DND-41 (cell line): ENCODE data around the gene SEC24A.

Source experiments
- ATAC-seq: fragments of 200-7000 bp; cut with Tn5 transposase; 3 replicates; pipeline ENCODE4 v1.9.1; 2021; ENCODE audit warnings: low read depth; ENCODE audit not compliant: insufficient read depth
- DNase-seq: peaks from one replicate; pipeline ENCODE4 v3.0.0-alpha.2; 2020
- H2AFZ ChIP-seq: 2 replicates; pipeline ENCODE4 v1.6.0; 2012; ENCODE audit warnings: low read depth, low read length
- H3K27ac ChIP-seq: 2 replicates; pipeline ENCODE4 v1.5.1; 2012; ENCODE audit warnings: low read length, inconsistent platforms
- H3K27me3 ChIP-seq: fragments of 200-600 bp; sonication (generic); 2 replicates; pipeline ENCODE4 v1.6.0; 2012; ENCODE audit warnings: low read length, mild to moderate bottlenecking, inconsistent platforms; ENCODE audit not compliant: insufficient read depth, poor library complexity
- H3K36me3 ChIP-seq: 2 replicates; pipeline ENCODE4 v1.5.1; 2012; ENCODE audit warnings: low read length, inconsistent platforms; ENCODE audit not compliant: insufficient read depth
- H3K4me1 ChIP-seq: 2 replicates; pipeline ENCODE4 v1.5.1; 2012; ENCODE audit warnings: mild to moderate bottlenecking, low read length; ENCODE audit not compliant: insufficient read depth
- H3K4me2 ChIP-seq: 2 replicates; pipeline ENCODE4 v1.6.0; 2012; ENCODE audit warnings: mild to moderate bottlenecking, moderate library complexity, low read length, inconsistent platforms; ENCODE audit not compliant: insufficient read depth
- H3K4me3 ChIP-seq, 2 experiments: fragments of 200-600 bp in 1 of 2; shearing (Covaris generic) in 1 of 2; 2 replicates each; pipeline ENCODE4 v1.5.1; 2012 to 2016; ENCODE audit warnings: inconsistent platforms in 2 of 2, low read length in 2 of 2, mild to moderate bottlenecking in 2 of 2, low read depth in 1 of 2, moderate library complexity in 1 of 2
- H3K79me2 ChIP-seq: 2 replicates; pipeline ENCODE4 v1.6.0; 2012; ENCODE audit warnings: low read length, inconsistent platforms; ENCODE audit not compliant: insufficient read depth
- H3K9ac ChIP-seq: 2 replicates; pipeline ENCODE4 v1.6.0; 2012; ENCODE audit warnings: low read depth, mild to moderate bottlenecking, inconsistent platforms, low read length, moderate library complexity
- H3K9me3 ChIP-seq: 2 replicates; pipeline ENCODE4 v1.5.1; 2012; ENCODE audit warnings: low read length, moderate library complexity, mild to moderate bottlenecking, inconsistent platforms; ENCODE audit not compliant: insufficient read depth, severe bottlenecking
- H4K20me1 ChIP-seq: 2 replicates; pipeline ENCODE4 v1.6.0; 2012; ENCODE audit warnings: low read length; ENCODE audit not compliant: insufficient read depth
- EZH2 ChIP-seq: IDR thresholded peaks from 3 replicates; pipeline ENCODE4 v1.6.1; 2012; ENCODE audit warnings: borderline replicate concordance, low read depth, mild to moderate bottlenecking, moderate library complexity, low read length, inconsistent platforms; ENCODE audit not compliant: severe bottlenecking
- TF ChIP-seq, protein P1 (sequence below): IDR thresholded peaks from 2 replicates; pipeline ENCODE4 v1.5.1; 2012; ENCODE audit warnings: borderline replicate concordance, low read length, moderate library complexity, mild to moderate bottlenecking; ENCODE audit not compliant: poor library complexity, severe bottlenecking; ENCODE audit errors: extremely low read depth

Gene SEC24A

DNA sequence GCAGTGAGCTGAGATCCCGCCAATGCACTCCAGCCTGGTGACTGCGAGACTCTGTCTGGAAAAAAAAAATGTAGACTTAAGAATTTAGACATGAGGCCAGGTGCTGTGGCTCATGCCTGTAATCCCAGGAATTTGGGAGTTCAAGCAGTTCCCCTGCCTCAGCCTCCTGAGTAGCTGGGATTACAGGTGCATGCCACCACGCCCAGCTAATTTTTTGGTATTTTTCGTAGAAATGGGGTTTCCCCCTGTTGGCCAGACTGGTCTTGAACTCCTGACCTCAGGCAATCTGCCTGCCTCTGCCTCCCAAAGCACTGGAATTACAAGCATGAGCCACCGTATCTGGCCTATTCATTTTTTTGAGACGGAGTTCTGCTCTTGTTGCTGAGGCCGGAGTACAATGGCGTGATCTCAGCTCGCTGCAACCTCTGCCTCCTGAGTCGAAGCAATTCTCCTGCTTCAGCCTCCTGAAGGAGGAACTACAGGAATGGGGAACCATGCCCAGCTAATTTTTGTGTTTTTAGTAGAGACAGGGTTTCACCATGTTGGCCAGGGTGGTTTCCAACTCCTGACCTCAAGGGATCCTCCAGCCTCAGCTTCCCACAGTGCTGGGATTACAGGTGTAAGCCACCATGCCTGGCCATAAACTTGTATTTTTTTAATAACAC lies 124.0 kb downstream of the SEC24A start:
- Histone ChIP-seq H3K9ac (no peak overlapping the region), H3K4me2 (no peak overlapping the region), H3K36me3 (peaks cover 91% of the 10 kb centered on the region), H3K27me3 (no peaks in the 10 kb centered on the region), H3K9me3 (no peaks in the 10 kb centered on the region), H4K20me1 (no peaks in the 10 kb centered on the region; the same call in 1 of the 2 replicates), H3K4me3 (no peak overlapping the region), H2AFZ (no peak overlapping the region), H3K27ac (no peak overlapping the region), H3K4me1 (no peaks in the 10 kb centered on the region), H3K79me2 (0 out of 2 replicates have a peak, but pooled peaks cover 2% of the 10 kb centered on the region)
- DNase-seq (no peak), ATAC-seq (no peak)
- TF ChIP-seq EZH2: no peak
- TF ChIP-seq, protein P1, sequence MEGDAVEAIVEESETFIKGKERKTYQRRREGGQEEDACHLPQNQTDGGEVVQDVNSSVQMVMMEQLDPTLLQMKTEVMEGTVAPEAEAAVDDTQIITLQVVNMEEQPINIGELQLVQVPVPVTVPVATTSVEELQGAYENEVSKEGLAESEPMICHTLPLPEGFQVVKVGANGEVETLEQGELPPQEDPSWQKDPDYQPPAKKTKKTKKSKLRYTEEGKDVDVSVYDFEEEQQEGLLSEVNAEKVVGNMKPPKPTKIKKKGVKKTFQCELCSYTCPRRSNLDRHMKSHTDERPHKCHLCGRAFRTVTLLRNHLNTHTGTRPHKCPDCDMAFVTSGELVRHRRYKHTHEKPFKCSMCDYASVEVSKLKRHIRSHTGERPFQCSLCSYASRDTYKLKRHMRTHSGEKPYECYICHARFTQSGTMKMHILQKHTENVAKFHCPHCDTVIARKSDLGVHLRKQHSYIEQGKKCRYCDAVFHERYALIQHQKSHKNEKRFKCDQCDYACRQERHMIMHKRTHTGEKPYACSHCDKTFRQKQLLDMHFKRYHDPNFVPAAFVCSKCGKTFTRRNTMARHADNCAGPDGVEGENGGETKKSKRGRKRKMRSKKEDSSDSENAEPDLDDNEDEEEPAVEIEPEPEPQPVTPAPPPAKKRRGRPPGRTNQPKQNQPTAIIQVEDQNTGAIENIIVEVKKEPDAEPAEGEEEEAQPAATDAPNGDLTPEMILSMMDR: no peak

DNA sequence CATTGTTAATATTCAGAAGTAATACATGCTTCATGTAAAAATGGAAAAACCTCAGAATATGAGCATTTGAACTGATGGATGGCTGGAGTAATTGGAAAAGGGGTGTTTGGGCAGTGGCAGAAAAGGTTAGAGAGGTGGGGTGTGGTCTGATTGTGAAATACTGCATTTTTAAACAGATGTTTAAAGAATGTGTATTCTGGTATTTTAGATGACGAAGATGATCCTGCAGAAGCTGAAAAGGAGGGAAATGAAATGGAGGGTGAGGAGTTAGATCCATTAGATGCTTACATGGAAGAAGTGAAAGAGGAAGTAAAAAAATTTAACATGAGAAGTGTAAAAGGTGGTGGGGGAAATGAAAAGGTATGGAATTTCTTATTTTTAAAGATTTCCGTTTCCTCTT lies 128.8 kb downstream of the SEC24A start:
- Histone ChIP-seq H3K9ac (no peak overlapping the region), H3K36me3 (peaks cover 87% of the 10 kb centered on the region), H3K79me2 (no peaks in the 10 kb centered on the region), H3K27ac (no peak overlapping the region), H2AFZ (no peak overlapping the region), H3K4me2 (no peak overlapping the region), H3K4me3 (no peak overlapping the region), H4K20me1 (no peaks in the 10 kb centered on the region; the same call in 1 of the 2 replicates), H3K9me3 (no peaks in the 10 kb centered on the region), H3K4me1 (no peaks in the 10 kb centered on the region), H3K27me3 (no peaks in the 10 kb centered on the region)
- DNase-seq: no peak
- no peak for ATAC-seq
- TF ChIP-seq EZH2: no peak
- TF ChIP-seq, protein P1: no peak
